NB4 (cell line): ENCODE results near the gene ST6GALNAC2.
"Not testable (repeated sequence)": the region's sequence is repeated elsewhere in the genome, so short reads cannot be mapped to it uniquely, and the experiment has no call there.

Source experiments
- DNase-seq: peaks from one replicate; pipeline ENCODE4 v3.0.0; 2010; ENCODE audit warnings: low read depth
- H3K4me3 ChIP-seq: one replicate; pipeline ENCODE4 v1.5.1; 2011; ENCODE audit warnings: mild to moderate bottlenecking, low read depth, low read length, moderate library complexity
- CTCF ChIP-seq: IDR thresholded peaks from one replicate; pipeline ENCODE4 v1.5.1; 2012; ENCODE audit warnings: low read depth, low read length
- MAX ChIP-seq: IDR thresholded peaks from 2 replicates; pipeline ENCODE4 v1.6.1; 2011; ENCODE audit warnings: low read depth, low read length
- MYC ChIP-seq: IDR thresholded peaks from 2 replicates; pipeline ENCODE4 v1.6.1; 2011; ENCODE audit warnings: low read depth, low read length
- POLR2A ChIP-seq: IDR thresholded peaks from 2 replicates; pipeline ENCODE4 v1.6.1; 2011; ENCODE audit warnings: mild to moderate bottlenecking; ENCODE audit not compliant: insufficient read length; ENCODE audit errors: extremely low read depth

ST6GALNAC2 gene

GRCh38 chr17:76612977-76613851, 27.6 kb upstream of the ST6GALNAC2 start:
- no peak overlapping the region for H3K4me3 ChIP-seq
- no peak for TF ChIP-seq CTCF
- TF ChIP-seq MAX, result no peak
- no peak for TF ChIP-seq POLR2A
- TF ChIP-seq MYC, result no peak
- DNase-seq, result peak; percentile 36

- no peak for TF ChIP-seq MYC
- no peak for TF ChIP-seq CTCF
- no peak for TF ChIP-seq MAX
- TF ChIP-seq POLR2A, result no peak
- DNase-seq, result no peak
- H3K4me3 ChIP-seq, result no peak overlapping the region
Measured at GRCh38 chr17:76612465-76612864, 26.8 kb upstream of the ST6GALNAC2 start.

GRCh38 chr17:76611758-76612157, 26.1 kb upstream of the ST6GALNAC2 start:
- no peak overlapping the region for H3K4me3 ChIP-seq
- DNase-seq, result no peak
- TF ChIP-seq POLR2A, result no peak
- no peak for TF ChIP-seq MYC
- TF ChIP-seq MAX, result no peak
- no peak for TF ChIP-seq CTCF

GRCh38 chr17:76611080-76611749, 25.6 kb upstream of the ST6GALNAC2 start:
- peak; percentile 55 for DNase-seq
- H3K4me3 ChIP-seq, result not testable (repeated sequence)

GRCh38 chr17:76606685-76607084, 21.0 kb upstream of the ST6GALNAC2 start:
- not testable (repeated sequence) for DNase-seq, H3K4me3 ChIP-seq

GRCh38 chr17:76601065-76601464, 15.4 kb upstream of the ST6GALNAC2 start:
- no peak for DNase-seq
- no peak for TF ChIP-seq MYC
- TF ChIP-seq POLR2A, result no peak
- TF ChIP-seq MAX, result no peak
- TF ChIP-seq CTCF, result no peak
- H3K4me3 ChIP-seq, result no peak overlapping the region
